ENCODE results near the gene ARHGAP42.

GRCh38 chr11:100940111-100940510, 253.0 kb downstream of the ARHGAP42 start:
- TF ChIP-seq POLR2A (IDR thresholded peaks at IDR 0.05; ENCODE audit: low read depth) (no peak), POLR2AphosphoS5 (IDR thresholded peaks at IDR 0.05) (no peak)
